ENCODE results near the gene NAV2. TPM values are rescaled to one million over a fixed set of nuclear protein-coding genes. Genes with fewer than 3 reads are reported as not detected.

The NAV2 gene
- total RNA-seq, 2 experiments from 2014 or later: 2.9 to 4.1 TPM

DNA sequence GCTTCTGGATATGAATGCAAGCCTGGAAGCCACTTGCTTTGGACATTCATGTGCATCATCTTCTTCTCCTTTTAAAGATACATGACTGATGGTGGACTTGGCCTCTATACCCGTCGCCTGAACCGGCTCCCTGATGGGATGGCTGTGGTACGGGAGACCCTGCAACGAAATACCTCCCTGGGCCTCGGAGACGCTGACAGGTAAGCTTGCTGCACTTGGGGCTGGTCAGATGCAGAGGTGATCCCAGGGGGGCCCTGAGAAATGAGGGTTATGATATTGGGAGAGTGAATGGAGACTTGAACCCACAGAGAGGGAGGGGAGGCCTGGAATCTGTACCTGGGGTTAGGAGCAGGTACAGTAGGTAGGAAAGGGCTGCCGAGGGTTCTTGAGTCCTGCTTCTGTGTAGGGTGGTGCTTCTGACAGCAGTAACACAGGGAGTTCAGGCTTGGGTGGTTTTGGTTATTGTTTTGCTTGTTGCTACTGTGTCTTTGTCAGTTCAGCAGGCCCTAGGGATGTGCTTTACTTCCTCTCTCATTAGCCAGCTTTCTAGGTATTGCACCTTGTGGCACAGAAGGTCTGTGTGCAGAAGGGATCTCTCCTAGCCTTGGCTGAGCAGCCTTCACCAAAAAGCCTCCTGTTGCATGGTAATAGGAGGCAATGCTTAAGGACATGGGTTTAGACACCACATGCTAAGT is 271.6 kb downstream of the NAV2 start:
- no peak overlapping the region for H3K4me3 Mint-ChIP-seq
- no peaks in the 10 kb centered on the region for H3K36me3 Mint-ChIP-seq
- no peaks in the 10 kb centered on the region for H3K4me1 Mint-ChIP-seq
- DNase-seq (no peak), ATAC-seq (ENCODE audit: low read depth) (no peak)
- H3K27ac Mint-ChIP-seq: no peak overlapping the region
- no peaks in the 10 kb centered on the region for H3K9me3 Mint-ChIP-seq
- POLR2A ChIA-PET: no interaction called here
- H3K27me3 Mint-ChIP-seq: peaks cover 7% of the 10 kb centered on the region

DNA sequence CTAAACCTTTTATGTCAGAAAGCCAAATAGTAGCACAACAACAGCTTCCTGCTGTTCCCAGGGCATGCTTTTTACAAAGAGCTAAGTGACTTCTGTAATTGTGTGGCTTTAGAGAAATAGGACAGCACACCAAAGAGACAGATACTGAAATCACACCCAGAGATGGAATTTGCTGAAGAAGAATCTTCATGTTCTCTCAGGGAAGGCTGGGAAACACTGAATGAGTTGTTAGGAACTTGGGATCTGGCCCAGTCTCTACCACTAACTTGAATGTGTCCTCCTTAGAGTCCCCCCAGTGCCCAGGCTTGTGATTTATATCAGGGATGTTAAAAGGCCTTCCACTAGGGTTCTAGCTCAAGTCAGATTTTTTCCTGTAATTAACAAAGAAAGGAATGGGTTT is 272.5 kb downstream of the NAV2 start:
- H3K4me1 Mint-ChIP-seq: no peaks in the 10 kb centered on the region
- no peak for DNase-seq
- H3K9me3 Mint-ChIP-seq: no peaks in the 10 kb centered on the region
- no peak for ATAC-seq (ENCODE audit: low read depth)
- H3K36me3 Mint-ChIP-seq: no peaks in the 10 kb centered on the region
- POLR2A ChIA-PET: no interaction called here
- peaks cover 7% of the 10 kb centered on the region for H3K27me3 Mint-ChIP-seq
- no peak overlapping the region for H3K4me3 Mint-ChIP-seq
- H3K27ac Mint-ChIP-seq: no peak overlapping the region

DNA sequence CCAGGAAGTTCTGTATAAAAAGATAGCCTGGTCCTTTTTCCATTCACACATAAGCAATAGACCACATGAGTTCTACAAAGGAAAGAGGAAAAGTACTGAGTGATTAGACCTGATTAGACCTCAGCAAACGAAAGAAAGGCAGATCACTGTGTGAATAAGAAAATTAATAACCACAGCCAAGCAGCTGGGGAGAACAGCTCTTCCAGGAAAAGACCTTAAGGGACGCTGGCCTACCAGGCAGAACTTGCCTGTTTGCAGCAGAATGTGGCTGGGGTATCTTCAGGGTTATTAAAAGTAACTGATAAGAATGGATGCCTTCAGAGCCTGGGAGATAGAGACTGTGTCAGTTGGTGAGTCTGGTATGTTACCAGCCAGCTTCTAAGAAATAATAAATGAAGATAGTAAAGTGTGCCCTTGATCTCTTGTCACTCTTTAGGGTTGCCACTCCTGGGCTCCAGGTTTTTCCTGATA is 274.7 kb downstream of the NAV2 start:
- no peak for DNase-seq
- H3K27ac Mint-ChIP-seq: no peak overlapping the region
- H3K4me3 Mint-ChIP-seq: no peak overlapping the region
- H3K4me1 Mint-ChIP-seq: no peaks in the 10 kb centered on the region
- ATAC-seq (ENCODE audit: low read depth): no peak
- POLR2A ChIA-PET: no interaction called here
- H3K27me3 Mint-ChIP-seq: peaks cover 11% of the 10 kb centered on the region
- no peaks in the 10 kb centered on the region for H3K36me3 Mint-ChIP-seq
- no peaks in the 10 kb centered on the region for H3K9me3 Mint-ChIP-seq

DNA sequence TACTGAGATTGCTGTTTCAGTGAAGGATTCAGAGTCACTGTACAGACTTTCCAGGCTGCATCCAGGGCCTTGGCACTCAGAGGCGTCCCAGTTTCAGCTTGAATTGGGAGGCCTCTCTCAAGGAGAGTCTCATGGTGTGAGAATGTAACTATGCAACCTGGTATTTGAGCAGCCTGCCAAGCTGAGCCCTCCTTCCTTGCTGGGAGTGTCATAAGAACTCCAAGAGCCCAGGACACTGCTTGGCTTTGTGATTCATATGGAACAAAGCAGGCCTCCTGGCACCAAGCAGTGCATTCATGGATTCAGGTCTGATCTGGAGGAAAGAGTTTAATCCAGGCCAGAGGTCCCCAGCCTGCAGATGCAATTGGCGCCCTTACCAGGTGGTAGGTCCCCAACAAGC is 276.0 kb downstream of the NAV2 start:
- no peak overlapping the region for H3K27ac Mint-ChIP-seq

DNA sequence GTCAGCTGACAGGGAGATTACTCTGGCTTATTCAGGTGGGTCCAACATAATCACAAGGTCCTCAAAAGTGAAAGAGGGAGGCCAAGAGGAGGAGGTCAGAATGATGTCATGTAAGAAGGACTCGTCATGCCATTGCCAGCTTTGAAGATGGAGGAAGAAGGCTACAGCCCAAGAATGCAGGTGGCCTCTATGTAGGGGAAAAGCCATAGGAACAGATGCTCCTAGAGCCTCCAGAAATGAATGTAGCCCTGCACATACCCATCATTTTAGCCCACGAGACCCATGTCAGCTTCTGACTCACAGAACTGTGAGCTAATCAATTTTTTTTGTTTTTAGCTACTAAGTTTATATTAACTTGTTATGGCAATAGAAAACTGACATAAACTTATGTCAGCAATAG is 276.6 kb downstream of the NAV2 start:
- DNase-seq: no peak
- H3K36me3 Mint-ChIP-seq: no peaks in the 10 kb centered on the region
- H3K27me3 Mint-ChIP-seq: peaks cover 11% of the 10 kb centered on the region

More for the DNA sequence above, 276.0 kb downstream of the NAV2 start:
- no peak for DNase-seq
- H3K4me3 Mint-ChIP-seq: no peak overlapping the region
- H3K4me1 Mint-ChIP-seq: no peaks in the 10 kb centered on the region
- POLR2A ChIA-PET: no interaction called here
- no peak for ATAC-seq (ENCODE audit: low read depth)
- H3K36me3 Mint-ChIP-seq: no peaks in the 10 kb centered on the region
- H3K27me3 Mint-ChIP-seq: peaks cover 11% of the 10 kb centered on the region
- H3K9me3 Mint-ChIP-seq: no peaks in the 10 kb centered on the region

DNA sequence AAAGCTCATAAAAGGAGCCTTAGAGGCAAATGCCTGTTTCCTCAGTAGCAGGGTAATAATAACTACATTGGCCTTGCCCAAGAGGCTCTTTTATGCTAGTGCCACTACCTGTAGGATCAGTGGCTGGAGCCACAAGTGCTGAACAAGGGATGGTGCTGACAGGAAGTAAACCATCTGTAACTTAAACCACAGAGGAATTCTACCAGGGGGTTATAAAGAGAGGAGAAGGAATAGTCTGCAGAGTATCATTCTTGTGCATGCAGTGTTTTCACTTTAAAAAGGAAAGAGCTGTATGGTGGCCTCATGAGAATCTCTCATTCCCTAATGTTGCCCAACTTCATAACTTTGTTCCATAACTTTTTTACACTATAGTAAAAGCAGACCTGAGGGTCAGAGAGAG is 279.5 kb downstream of the NAV2 start:
- no peaks in the 10 kb centered on the region for H3K4me1 Mint-ChIP-seq
- ATAC-seq (ENCODE audit: low read depth) (no peak), DNase-seq (no peak)
- no peak overlapping the region for H3K27ac Mint-ChIP-seq
- POLR2A ChIA-PET: no interaction called here
- peaks cover 10% of the 10 kb centered on the region for H3K27me3 Mint-ChIP-seq
- H3K36me3 Mint-ChIP-seq: no peaks in the 10 kb centered on the region
- no peak overlapping the region for H3K4me3 Mint-ChIP-seq
- H3K9me3 Mint-ChIP-seq: no peaks in the 10 kb centered on the region

More for the DNA sequence above, 276.6 kb downstream of the NAV2 start:
- Mint-ChIP-seq H3K27ac (no peak overlapping the region), H3K4me1 (no peaks in the 10 kb centered on the region), H3K9me3 (no peaks in the 10 kb centered on the region), H3K4me3 (no peak overlapping the region)
- POLR2A ChIA-PET: no interaction called here
- no peak for ATAC-seq (ENCODE audit: low read depth)

DNA sequence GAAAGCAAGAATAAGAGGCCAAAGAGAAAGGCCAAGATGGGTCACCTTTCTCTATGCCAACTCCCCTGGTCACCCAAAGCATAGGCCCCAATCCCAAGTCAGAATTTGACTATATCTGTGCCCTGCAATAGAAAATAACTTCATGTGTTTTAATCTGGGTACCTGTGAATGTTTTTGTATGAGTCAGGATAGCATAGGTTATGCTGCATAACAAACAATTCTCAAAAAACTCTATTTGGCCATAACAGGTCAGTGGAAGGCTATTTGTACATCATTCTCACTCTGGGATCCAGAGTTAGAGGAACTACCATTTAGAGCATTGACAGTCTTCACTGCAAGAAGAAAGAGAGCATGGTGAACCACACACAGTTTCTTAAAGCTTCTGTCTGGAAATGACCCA is 280.4 kb downstream of the NAV2 start:
- Mint-ChIP-seq H3K4me1 (no peaks in the 10 kb centered on the region), H3K27me3 (peaks cover 4% of the 10 kb centered on the region), H3K9me3 (no peaks in the 10 kb centered on the region), H3K4me3 (no peak overlapping the region), H3K27ac (no peak overlapping the region), H3K36me3 (no peaks in the 10 kb centered on the region)
- POLR2A ChIA-PET: no interaction called here
- ATAC-seq (ENCODE audit: low read depth) (no peak), DNase-seq (no peak)

DNA sequence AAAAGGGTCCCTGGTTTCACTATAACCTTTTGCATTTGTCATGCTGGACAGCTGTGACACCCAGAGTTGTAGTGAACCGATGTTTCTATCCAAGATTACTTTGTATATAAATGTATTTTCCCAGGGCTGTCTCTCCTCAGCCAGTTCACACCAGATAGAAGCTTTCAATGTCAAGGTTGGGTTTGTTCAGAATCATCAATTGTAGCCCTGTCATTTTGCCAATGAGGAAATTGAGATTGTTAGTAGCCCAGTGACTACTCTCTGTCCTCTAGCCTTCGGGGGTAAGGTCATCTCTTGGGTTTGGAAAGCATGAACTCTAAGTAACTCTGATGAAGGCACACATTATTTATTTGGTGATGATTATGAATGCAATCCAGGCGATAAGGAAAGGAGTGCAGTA is 282.0 kb downstream of the NAV2 start:
- POLR2A ChIA-PET: no interaction called here
- Mint-ChIP-seq H3K4me1 (no peaks in the 10 kb centered on the region), H3K9me3 (no peaks in the 10 kb centered on the region), H3K27ac (no peak overlapping the region), H3K36me3 (no peaks in the 10 kb centered on the region), H3K27me3 (peaks cover 4% of the 10 kb centered on the region), H3K4me3 (no peak overlapping the region)
- DNase-seq: no peak
- no peak for ATAC-seq (ENCODE audit: low read depth)

DNA sequence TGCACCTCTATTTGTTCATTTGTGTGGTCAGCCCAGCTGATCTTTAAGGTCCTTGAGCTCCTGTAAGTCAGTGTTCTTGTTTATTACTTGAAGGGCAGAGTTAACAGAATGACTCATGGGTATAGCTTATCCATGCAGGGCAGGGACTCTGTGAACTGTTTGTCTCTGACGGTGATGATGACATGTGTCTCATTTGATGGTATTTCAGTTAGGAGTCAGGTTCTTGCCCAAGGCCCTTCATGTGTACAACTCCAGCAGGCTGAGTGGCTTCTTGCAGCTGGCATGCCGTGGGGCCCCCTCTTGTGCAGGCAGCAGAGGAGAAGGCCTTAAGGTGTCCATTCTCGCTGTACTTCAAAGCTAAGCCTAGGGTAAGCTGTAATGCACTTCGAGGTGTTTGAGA is 282.5 kb downstream of the NAV2 start:
- Mint-ChIP-seq H3K4me1 (no peaks in the 10 kb centered on the region), H3K36me3 (no peaks in the 10 kb centered on the region), H3K27ac (no peak overlapping the region), H3K27me3 (peaks cover 4% of the 10 kb centered on the region), H3K9me3 (no peaks in the 10 kb centered on the region), H3K4me3 (no peak overlapping the region)
- POLR2A ChIA-PET: no interaction called here
- no peak for ATAC-seq (ENCODE audit: low read depth)
- DNase-seq: no peak

DNA sequence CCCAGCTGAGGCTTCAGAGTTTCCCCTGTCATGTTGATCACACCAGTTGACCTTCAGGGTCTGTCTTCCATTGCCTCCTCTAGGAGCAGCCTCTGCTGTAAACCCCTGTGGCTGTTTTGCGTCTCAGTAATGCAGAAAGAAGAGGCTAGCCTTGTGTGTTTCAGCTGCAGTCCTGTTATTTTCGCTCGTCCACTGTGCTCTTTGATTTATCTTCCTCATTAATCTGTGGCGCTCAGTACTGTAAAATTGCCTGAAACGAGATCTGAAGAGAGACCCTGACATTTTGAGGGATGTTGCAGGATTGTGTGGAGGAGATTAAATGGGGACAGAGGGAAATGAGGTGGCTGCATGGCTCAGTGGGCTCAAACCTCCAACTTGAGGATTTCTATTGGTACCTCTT is 283.9 kb downstream of the NAV2 start:
- H3K4me1 Mint-ChIP-seq: no peaks in the 10 kb centered on the region
- H3K9me3 Mint-ChIP-seq: no peaks in the 10 kb centered on the region
- POLR2A ChIA-PET: no interaction called here
- no peaks in the 10 kb centered on the region for H3K36me3 Mint-ChIP-seq
- no peak overlapping the region for H3K4me3 Mint-ChIP-seq
- no peak for ATAC-seq (ENCODE audit: low read depth)
- DNase-seq: no peak
- peaks cover 3% of the 10 kb centered on the region for H3K27me3 Mint-ChIP-seq
- no peak overlapping the region for H3K27ac Mint-ChIP-seq

DNA sequence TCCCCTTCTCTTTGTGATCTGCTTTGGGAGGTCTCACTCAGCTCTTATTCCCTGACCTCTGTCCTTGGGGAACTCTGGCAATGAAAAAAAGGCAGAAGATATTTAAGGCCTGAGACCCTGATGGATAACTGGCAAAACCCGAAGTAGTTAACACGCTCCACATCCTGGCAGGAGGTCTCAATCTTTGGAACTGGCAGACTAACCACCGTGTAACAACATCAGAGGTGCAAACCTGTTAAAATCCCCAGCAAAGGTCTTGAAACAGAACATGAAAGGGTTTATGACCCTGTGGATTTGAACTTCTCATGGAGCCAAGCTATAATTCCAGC is 287.3 kb downstream of the NAV2 start:
- Mint-ChIP-seq H3K4me3 (no peak overlapping the region), H3K4me1 (no peaks in the 10 kb centered on the region), H3K9me3 (no peaks in the 10 kb centered on the region), H3K27ac (no peak overlapping the region), H3K36me3 (no peaks in the 10 kb centered on the region), H3K27me3 (peaks cover 3% of the 10 kb centered on the region)
- no peak for ATAC-seq (ENCODE audit: low read depth)
- DNase-seq: no peak
- POLR2A ChIA-PET: no interaction called here

DNA sequence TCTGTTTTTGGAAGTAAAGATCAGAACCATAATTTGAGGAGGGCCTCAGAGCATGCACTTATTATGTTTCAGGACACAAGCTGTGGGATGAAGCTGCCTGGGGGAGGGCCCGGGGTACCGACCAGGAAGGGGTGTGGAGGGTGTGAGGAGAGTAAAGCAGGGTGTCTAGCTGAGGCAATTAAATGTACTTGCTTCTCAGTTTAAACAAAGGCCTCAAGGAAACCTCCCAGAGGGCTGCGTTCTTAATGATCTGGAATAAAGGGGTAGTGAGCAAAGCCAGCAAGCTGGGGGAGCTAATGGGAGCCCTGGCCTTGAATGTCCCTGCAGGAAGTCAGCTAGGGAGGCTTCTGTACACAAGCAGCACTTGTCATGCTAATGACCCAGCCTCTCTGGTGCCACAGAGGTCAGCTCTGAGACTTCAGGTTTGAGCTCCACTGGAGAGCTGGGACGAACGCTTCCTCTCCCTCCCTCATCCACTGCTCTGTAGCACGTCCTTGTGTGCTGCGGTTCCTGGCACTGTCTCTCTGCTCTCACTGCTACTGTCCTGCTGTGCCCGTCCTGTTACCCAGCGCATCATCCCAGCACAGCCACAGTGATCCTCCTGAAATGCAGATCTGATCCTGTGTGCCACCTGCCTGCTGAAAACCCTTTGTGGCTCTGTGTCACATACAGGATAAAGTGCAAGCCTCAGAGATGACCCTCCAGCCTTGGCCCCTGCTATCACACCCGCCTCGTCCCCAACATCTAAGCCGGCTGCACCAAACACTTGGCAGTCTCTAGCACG is 287.9 kb downstream of the NAV2 start:
- H3K27ac Mint-ChIP-seq: no peak overlapping the region
- DNase-seq: no peak
- POLR2A ChIA-PET: no interaction called here
- no peak for ATAC-seq (ENCODE audit: low read depth)
- H3K36me3 Mint-ChIP-seq: no peaks in the 10 kb centered on the region
- H3K27me3 Mint-ChIP-seq: peaks cover 3% of the 10 kb centered on the region
- H3K4me1 Mint-ChIP-seq: no peaks in the 10 kb centered on the region
- no peak overlapping the region for H3K4me3 Mint-ChIP-seq
- H3K9me3 Mint-ChIP-seq: no peaks in the 10 kb centered on the region

DNA sequence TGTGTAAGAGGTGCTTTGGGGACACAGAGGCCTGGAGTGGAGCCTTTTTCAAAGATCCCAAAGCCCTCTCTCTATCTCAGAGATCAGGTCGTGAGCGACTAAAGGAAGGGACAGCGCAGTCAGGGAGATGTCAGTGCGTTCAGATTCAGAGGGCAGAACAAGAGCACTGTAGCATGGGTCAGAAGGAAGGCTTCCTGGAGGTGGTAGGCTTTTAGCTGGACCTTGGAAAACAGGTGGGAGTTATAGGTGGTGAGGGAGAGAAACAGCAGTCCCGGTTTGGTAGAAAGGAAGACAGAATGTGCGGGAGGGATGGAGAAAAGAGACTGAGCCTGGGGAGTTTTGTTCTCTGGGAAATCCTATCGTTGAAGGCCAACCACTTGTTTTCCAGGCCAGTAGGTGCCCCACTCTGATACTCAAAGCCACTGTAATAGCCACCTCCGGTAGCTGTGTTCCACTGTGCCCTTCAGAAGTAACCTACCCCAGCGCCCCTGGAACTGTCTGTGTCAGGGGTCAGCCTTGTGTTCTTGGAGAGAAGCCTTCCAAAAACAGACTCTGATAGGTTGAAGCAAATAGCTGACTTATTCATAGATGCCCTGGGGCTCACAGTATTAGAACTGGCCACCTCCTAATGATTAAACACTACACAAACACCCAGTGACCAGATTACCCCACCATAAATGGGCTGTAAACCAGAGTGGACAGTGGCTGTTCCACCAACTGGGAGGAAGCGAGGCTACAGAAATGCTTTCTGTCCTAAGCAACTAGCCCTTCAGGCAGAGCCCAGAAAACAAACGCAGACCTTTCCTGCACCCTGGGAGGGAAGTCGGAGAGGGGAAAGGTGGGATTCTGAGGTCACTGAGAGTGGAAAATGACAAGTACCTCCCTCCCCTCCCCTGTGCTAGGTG is 289.9 kb downstream of the NAV2 start:
- no peaks in the 10 kb centered on the region for H3K36me3 Mint-ChIP-seq
- no peaks in the 10 kb centered on the region for H3K9me3 Mint-ChIP-seq
- DNase-seq (no peak), ATAC-seq (ENCODE audit: low read depth) (no peak)
- no peaks in the 10 kb centered on the region for H3K4me1 Mint-ChIP-seq
- no peak overlapping the region for H3K4me3 Mint-ChIP-seq
- POLR2A ChIA-PET: no interaction called here
- H3K27ac Mint-ChIP-seq: no peak overlapping the region
- peaks cover 8% of the 10 kb centered on the region for H3K27me3 Mint-ChIP-seq

DNA sequence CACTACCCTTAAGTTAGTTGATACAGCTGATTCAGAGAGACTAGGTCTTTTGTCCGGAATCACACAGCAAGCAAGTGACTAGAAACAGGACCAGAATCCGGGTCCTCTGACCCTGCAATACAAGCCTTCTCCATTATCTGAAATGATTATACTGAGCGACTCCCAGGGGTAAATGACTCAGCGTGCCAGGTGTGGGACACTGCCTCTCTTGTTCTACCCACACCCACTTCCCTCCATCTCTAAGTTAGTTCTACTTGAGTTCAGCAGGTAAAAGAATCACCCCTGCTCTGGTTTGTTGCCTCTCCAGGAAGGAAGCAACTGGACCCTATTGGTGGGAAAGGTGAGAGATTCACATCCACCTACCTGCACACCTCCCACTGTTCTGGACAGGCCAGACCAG is 290.7 kb downstream of the NAV2 start:
- no peak for DNase-seq
- no peak for ATAC-seq (ENCODE audit: low read depth)
- Mint-ChIP-seq H3K27me3 (peaks cover 14% of the 10 kb centered on the region), H3K36me3 (no peaks in the 10 kb centered on the region), H3K4me1 (no peaks in the 10 kb centered on the region), H3K9me3 (no peaks in the 10 kb centered on the region), H3K27ac (no peak overlapping the region), H3K4me3 (no peak overlapping the region)
- POLR2A ChIA-PET: no interaction called here
